HG03565 (cell line): ENCODE measurements around the gene ACP3.
"Not testable (repeated sequence)": the region's sequence is repeated elsewhere in the genome, so short reads cannot be mapped to it uniquely, and the experiment has no call there.

Experiments used
- ATAC-seq: cut with Tn5 transposase; IDR thresholded peaks from one replicate; pipeline ENCODE4 v1.9.1; 2021; ENCODE audit warnings: mild to moderate bottlenecking, moderate library complexity; ENCODE audit not compliant: unreplicated experiment

The ACP3 gene

DNA sequence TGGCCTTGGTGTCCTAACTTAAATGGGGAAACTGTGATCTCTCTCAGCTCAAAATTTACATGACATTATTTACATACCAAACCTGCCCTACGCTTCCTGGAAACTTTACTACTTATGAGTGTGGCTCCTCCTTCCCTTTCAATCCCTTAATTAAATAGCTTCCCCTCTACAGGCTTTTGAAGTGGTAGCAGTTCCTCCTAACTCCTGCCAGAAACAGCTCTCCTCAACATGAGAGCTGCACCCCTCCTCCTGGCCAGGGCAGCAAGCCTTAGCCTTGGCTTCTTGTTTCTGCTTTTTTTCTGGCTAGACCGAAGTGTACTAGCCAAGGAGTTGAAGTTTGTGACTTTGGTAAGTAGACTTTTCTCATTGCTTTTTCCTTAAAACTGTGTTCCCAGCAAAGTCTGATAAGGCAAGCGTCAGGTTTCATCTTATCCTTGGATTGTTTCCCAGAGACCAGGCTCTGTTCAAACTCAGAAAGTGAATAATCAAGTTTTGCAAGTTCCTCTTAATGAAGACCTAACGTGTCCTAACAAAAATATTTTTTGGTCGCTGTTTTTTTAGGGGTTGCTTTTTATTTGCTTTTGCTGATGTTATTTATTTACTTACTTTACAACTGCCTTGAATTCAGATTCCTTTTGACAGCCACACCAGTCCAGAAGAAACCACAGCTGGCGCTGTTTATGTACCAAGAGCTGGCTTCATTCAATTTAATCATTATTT, at the start of gene ACP3:
ACP3 (plus strand) TSS at position 179 of the 720 bp plus-strand sequence; CDS start at position 229, 50 bp downstream.
- no peak for ATAC-seq

GRCh38 chr3:132268956-132269355, 48.3 kb upstream of the ACP3 start:
- ATAC-seq: no peak

DNA sequence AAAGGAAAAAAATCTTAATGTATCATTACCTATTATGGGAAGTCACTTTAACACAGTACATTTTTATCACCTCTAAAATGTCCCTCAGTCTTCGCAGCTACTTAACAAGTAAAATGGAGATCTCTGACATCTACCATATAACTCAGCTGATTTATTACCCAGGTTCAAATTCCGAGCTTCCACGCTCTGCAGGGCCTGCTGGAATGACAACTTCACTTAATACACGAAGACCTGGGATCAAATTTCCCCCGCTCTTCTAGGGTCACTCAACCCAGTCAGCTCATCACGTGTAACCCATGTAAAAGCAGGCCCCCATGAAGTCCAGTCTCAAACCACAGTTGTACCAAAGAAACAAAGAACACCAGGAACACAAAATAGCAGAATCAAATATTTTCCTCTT, 44.2 kb upstream of the ACP3 start:
- no peak for ATAC-seq

- no peak for ATAC-seq
Measured at GRCh38 chr3:132276228-132276906, 40.8 kb upstream of the ACP3 start.

- ATAC-seq: no peak
Measured at GRCh38 chr3:132279030-132279429, 38.2 kb upstream of the ACP3 start.

DNA sequence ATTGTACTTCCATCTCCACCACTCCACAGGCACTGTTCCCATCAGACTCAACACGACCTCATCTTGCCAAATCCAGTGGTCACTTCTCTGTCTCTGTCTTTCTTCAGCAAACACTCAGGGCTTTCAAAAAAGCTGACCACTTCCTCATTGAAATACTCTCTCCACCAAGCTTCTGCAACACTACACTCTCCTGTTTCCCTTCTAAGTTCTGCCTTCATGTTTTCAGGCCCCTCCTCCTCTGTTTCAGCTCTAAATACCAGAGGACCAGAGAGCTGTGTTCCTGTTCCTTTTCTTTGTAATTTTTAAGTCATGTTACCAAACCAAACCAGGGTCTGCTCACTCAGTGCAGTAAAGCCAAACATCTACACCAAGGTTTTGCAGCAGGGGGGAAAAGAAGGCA, 33.8 kb upstream of the ACP3 start:
- no peak for ATAC-seq

DNA sequence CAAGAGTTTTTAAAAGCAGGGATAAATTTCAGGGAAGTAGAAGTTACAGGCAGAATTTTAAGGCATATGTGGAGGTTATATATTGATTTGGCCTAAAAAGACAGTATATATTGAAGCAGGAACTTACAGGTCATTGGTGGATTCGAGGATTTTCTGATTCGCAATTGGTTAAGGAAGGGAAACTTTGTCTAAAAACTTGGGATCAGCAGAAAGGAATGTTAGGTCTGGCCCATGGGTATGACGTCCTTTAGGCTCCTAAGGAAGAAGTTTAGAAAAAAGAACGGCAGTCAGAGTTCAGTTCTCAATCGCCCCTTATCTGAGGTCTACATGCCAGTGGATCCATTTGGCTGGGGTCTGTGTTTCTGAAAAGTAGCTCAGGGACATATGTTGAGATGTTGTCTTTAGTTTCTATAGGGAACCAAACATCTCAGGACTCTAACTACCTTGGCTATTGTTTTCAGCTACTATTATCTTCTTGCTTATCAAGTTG, 33.2 kb upstream of the ACP3 start:
- ATAC-seq: no peak

DNA sequence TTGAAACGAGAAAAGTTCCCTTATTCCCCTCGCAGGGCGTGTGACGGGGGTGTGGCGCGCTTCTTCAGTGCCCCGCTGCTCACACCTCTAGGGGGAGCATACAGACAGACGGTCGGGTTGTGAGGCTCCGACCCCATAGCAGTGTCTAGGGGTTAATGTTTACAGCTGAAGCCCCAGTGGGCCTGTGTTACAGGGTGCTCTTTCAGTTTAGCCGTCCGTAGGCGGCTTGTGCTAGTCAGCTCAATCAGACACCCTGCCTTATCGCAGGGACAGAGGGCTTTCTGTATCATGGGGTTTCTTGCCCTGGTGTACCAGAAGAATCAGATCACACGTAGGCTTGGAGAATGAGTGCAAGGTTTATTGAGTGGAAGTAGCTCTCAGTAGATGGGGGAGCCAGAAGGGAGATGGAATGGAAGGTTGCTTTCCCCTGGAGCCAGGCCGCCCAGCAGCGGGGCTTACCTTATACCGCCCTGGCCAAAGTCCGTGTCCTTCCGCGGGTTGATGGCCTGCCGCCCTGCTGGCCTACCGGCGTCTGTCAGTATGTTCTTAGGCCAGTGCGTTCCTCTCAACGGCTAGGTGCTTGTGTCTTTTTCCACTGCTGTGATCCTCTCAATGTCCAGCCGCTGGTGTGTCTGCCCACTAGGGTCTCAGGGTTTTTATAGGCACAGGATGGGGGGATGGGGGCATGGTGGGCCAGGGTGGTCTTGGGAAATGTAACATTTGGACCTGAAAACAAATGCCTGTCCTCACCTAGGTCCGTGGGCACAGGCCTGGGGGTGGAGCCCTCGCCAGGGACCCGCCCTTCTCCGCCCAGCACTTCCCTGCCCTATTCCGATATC, 32.2 kb upstream of the ACP3 start:
- no peak for ATAC-seq

DNA sequence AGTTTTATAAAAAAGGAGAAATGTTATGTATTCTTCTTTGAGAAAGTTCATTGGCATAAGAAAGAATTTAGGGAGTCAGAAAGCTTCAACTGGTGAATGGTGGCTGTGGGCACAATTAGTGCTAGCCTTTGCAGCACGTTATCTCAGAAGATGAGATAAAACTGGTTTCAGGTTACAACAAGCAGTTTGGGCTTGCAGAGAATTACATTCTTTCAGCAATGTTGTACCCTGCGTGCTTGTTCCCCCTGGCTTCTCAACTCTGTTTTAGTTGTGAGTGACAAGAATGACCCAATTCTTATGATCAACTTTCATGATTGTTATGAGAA, 31.6 kb upstream of the ACP3 start:
- no peak for ATAC-seq

- ATAC-seq: no peak
Measured at GRCh38 chr3:132286035-132286434, 31.2 kb upstream of the ACP3 start.

- ATAC-seq: no peak
Measured at GRCh38 chr3:132288357-132288756, 28.9 kb upstream of the ACP3 start.

- no peak for ATAC-seq
Measured at GRCh38 chr3:132289316-132289715, 27.9 kb upstream of the ACP3 start.

GRCh38 chr3:132290833-132291232, 26.4 kb upstream of the ACP3 start:
- ATAC-seq: no peak

DNA sequence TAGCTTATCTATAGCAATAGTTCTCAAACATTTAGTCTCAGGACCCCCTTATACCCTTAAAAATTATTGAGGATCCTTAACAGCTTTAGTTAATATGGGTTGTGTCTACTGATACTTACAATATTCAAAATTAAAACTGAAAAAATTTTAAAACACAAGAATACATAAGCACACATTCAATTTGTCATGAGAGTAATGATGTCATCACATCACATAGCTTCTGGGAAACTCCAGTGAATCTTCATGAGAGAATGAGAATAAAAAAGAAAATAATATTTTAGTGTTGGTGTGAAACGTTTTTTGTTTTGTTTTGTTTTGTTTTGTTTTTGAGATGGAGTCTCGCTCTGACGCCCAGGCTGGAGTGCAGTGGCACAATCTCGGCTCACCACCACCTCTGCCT, 25.2 kb upstream of the ACP3 start:
- ATAC-seq: no peak

DNA sequence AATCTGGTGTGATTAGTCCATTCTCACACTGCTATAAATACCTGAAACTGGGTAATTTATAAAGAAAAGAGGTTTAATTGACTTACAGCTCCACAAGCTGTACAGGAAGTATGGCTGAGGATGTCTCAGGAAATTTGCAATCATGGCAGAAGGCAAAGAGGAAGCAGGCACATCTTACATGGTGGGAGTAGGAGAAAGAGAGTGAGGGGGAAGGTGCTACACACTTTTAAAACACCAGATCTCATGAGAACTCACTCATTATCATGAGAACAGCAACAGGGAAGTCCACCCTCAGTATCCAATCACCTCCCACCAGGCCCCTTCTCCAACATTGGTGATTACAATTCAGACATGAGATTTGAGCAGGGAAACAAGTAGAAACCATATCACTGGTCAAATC, 24.0 kb upstream of the ACP3 start:
- no peak for ATAC-seq

- no peak for ATAC-seq
Measured at GRCh38 chr3:132294906-132295305, 22.3 kb upstream of the ACP3 start.

DNA sequence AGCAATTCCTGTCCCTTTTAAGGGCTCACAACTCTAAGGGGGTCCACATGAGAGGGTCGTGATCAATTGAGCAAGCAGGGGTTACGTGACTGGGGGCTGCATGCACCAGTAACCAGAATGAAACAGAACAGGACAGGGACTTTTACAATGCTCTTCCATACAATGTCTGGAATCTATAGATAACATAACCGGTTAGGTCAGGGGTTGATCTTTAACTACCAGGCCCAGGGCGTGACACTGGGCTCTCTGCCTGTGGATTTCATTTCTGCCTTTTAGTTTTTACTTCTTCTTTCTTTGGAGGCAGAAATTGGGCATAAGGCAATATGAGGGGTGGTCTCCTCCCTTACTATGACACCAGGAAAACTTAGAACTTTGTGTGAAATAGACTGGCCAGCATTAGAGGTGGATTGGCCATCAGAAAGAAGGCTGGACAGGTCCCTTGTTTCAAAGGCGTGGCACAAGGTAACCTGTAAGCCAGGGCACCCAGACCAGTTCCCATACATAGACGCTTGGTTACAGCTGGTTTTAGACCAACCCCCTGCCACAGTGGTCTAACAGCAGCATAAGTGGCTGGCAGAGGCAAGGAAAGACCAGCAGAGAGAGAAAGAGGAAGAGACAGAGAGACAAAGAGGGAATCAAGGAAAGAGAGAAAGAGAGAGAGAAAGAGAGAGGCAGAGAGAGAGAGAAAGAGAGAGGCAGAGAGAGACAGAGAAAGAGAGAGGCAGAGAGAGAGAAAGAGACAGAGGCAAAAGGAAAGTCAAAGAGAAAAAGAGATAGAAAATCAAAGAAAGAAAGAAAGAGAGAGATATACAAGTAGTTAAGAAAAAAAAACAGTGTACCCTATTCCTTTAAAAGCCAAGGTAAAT, 13.6 kb upstream of the ACP3 start:
- not testable (repeated sequence) for ATAC-seq

DNA sequence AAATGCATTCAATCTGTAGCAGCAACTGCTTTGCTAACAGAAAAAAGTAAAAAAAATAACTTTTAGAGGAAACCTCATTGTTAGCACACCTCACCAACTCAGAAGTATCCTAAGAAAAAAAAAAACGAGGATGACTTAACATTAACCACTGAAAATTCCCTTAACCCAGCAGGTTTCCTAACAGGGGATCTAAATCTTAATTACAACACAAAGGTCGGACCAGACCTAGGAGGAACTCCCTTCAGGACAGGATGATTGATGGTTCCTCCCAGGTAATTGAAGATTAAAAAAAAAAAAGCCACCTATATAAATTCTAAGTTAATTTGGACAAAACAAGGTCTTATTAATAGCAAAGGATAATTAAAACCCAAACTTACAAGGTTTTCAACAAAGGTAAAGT, 12.9 kb upstream of the ACP3 start:
- not testable (repeated sequence) for ATAC-seq

- ATAC-seq: not testable (repeated sequence)
Measured at GRCh38 chr3:132310057-132310456, 7.2 kb upstream of the ACP3 start.

GRCh38 chr3:132311316-132311715, 5.9 kb upstream of the ACP3 start:
- ATAC-seq: no peak

DNA sequence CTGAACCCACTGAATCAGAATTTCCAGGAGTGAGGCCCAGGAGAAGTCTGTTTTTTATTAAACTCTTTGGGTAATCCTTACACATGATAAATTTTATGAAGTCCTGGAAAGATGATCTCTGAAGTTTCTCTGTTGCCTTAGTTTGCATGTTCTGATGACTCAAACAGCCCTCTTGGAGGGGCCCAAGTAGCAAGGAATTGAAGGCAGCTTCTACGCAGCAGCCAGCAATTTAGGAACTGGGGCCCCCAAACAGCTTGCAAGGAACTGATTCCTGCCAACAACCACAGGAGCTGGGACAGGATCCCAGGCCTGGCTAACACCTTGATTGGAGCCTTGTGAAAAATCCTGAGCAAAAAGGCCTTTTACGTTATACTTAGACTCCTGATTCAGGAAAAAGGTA, 5.4 kb upstream of the ACP3 start:
- no peak for ATAC-seq
